LNCaP clone FGC (cell line): ENCODE results near the gene THSD8.

Experiments
- DNase-seq: peaks from one replicate; pipeline ENCODE4 v3.0.0-alpha.2; 2011; ENCODE audit warnings: low read depth
- H3K4me3 ChIP-seq: 2 replicates; pipeline ENCODE4 v1.5.1; 2011; ENCODE audit warnings: mild to moderate bottlenecking, low read depth, low read length, control low read depth
- CTCF ChIP-seq: IDR thresholded peaks from 2 replicates; pipeline ENCODE4 v1.5.1; 2012; ENCODE audit warnings: mild to moderate bottlenecking; ENCODE audit not compliant: control insufficient read depth, insufficient read depth; ENCODE audit errors: extremely low read depth

The THSD8 gene

DNA sequence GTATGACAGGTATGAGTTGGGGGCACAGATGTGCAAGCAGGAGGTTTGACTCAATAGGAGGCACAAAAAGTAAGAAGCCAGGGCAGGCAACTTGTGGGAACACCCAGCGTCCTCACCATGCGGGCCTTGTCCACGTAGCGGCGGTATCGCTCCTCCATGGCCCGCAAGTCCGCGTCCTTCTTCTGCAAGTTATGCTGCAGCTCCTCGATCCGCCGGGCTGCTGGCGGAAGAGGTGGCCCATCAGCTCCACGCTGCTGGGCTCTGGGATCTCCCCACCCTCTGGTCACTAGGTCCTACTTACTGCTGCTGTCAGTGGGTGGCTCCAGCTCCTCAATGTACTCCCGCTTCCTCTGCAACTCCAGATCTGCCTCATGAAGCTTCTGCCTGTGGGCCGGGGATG, 37.2 kb upstream of the THSD8 start:
- no peak for DNase-seq
- TF ChIP-seq CTCF = no peak
- H3K4me3 ChIP-seq = no peak overlapping the region

GRCh38 chr19:12766051-12766521, 35.8 kb upstream of the THSD8 start:
- H3K4me3 ChIP-seq = peak overlapping the region; percentile 30
- DNase-seq = no peak
- peak; percentile 75 for TF ChIP-seq CTCF

GRCh38 chr19:12767150-12767549, 34.7 kb upstream of the THSD8 start:
- H3K4me3 ChIP-seq = no peak overlapping the region
- TF ChIP-seq CTCF = no peak
- no peak for DNase-seq

GRCh38 chr19:12767666-12768065, 34.2 kb upstream of the THSD8 start:
- H3K4me3 ChIP-seq = no peak overlapping the region
- TF ChIP-seq CTCF = no peak
- DNase-seq = no peak

DNA sequence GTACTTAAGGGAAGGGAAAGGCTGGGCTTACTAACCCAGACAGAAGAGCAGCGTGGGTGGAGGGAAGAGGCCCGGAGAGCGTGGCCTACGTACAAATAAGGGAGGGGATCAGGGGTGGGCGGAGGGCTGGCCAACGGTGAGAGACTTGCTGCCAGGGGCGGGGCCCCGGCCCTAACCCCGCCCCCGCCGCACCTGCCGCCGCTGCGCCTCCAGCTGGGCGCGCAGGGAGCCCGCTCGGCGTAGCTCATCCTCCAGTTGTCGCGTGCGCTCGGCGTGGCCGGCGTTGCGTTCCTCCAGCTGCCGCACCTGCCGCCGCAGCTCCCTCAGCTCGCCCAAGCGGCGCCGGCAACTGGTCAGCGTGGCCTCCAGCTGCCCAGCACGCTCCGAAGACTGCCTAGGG, 32.2 kb upstream of the THSD8 start:
- DNase-seq = no peak
- H3K4me3 ChIP-seq = no peak overlapping the region

GRCh38 chr19:12770922-12771321, 30.9 kb upstream of the THSD8 start:
- TF ChIP-seq CTCF = no peak
- no peak overlapping the region for H3K4me3 ChIP-seq
- no peak for DNase-seq

More for the DNA sequence above, 32.2 kb upstream of the THSD8 start:
- TF ChIP-seq CTCF = no peak

GRCh38 chr19:12772323-12772722, 29.5 kb upstream of the THSD8 start:
- no peak for TF ChIP-seq CTCF
- DNase-seq = no peak
- no peak overlapping the region for H3K4me3 ChIP-seq
